Measurements from ENCODE around the gene ADPRHL1.

Gene ADPRHL1

DNA sequence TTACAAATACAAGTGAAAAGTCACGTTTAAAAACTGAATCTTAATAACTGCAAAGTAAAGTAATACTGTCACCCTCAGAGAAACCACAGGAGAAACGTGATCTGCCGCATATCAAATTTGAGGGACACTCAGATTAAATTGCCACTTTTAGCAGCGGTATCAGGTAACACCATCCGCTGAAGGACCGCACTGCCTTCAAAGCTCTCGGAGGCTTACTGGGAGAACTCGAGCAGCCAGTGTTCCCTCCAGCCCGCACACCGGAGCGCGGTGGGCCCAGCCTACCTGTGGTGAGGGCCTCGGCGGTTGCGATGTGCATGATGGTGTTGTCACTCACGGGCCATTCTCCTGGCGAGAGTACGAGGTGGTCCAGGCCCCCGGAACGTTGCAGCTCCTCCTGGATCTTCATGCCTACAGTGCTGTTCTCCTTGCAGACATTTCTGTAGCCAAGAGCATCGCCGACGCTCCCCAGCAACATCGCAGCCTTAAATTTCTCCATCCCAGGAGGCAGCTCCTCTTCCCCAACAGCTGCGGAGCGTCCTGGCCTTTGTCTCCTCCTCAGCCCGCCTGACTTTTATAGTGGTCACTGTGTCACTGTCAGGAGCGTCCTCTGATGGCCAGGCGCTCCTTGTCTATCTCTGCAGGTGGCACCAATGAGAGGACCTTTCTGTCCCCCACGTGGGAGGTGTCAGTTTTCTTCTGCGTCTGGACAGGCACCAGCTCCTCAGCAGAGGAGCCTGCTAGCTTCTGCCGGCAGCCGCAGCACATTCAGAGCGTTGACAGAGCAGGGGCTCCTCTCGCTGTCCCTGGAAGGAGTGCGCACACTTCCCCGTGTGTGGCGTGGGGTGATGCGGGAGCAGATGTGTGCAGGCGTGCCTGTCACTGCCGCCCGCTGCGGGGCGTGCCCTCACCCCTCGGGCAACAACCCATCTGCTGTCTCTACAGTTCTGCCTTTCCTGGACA lies at the start of gene ADPRHL1:
Gene ADPRHL1, minus strand, starts transcription at position 547 of the 960 bp plus-strand sequence. Its CDS starts 51 bp downstream, at position 496.
- DNase-seq = no peak

DNA sequence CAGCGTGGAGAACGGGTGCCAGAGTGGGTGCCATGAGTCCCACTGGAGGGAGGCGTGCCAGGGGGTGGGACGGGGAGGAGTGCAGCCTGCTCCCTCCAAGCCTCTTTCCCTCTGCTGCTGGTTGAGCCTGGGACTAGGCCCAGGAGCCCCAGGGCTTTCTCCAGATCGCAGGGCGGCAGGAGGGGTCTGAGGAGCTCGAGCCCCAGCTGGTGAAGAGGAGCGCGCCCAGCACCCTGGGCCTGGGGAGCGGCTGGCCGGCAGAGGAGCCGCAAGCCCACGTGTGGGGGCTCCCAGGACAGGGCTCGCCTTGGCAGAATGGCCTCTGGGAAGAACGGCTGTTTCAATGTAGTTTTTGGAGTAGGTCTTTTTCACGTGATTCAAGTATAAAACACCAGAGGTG lies 49.4 kb upstream of the ADPRHL1 start:
- no peak for DNase-seq

DNA sequence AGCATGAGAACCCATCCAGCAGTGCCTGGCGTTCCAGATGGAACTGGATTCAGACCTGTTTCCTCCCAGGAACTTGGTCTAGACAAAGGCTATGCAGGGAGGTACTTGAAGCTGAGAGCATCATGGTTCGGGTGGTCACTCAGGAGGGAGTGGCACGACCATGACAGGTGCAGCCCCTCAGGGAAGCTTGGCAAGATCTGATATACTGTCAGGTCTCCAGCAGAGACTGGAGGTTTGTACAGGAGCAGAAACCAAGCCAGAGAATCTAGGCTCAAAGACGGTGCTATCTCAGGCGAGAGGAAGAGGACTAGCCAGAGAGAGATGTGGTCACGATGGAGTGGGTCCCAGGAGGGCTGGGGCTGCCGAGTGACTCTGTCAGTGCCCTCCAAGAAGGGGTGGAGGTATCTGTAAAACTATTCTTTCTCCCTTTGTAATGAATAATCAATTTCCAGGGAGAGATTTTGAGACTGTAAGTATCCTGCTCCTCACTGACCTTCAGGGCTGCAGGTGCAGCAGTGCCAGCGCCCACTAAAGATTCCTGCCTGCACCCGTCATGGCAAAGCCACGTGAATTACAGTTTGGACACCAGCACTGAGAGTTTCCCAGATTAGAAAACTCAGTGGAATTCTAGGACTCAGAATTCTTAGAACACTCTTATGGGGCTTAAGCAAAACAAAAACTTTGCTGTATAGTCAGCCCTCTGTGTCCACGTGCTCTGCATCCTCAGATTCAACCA lies 47.4 kb upstream of the ADPRHL1 start:
- DNase-seq = no peak

DNA sequence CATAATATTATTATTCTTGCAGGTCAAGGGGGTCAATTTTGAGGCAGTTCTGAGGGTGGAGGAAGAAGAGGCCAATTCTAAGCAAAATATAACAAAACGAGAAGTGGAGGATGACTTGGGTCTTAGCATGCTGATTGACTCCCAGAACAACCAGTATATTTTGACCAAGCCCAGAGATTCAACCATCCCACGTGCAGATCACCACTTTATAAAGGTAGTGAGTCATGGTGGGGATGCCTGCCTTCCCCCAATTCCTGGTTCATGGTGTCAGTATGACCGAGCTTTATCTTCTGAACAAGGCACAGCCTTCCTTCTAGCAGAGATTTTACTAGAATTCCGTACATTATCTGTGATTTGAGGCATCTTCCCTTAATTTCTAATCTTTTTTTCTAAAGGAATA lies 46.6 kb upstream of the ADPRHL1 start:
- no peak for DNase-seq

DNA sequence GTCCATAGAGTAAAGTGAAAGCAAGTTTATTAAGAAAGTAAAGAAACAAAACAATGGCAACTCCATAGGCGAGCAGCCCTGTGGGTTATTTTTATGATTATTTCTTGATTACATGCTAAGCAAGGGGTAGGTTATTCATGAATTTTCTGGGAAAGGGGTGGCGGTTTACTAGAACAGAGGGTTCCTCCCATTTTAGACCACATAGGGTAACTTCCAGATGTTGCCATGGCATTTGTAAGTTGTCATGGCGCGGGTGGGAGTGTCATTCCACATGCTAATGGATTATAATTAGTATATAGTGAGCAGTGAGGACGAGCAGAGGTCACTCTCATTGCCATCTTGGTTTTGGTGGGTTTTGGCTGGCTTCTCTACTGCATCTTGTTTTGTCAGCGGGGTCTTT lies 45.6 kb upstream of the ADPRHL1 start:
- DNase-seq = no peak

DNA sequence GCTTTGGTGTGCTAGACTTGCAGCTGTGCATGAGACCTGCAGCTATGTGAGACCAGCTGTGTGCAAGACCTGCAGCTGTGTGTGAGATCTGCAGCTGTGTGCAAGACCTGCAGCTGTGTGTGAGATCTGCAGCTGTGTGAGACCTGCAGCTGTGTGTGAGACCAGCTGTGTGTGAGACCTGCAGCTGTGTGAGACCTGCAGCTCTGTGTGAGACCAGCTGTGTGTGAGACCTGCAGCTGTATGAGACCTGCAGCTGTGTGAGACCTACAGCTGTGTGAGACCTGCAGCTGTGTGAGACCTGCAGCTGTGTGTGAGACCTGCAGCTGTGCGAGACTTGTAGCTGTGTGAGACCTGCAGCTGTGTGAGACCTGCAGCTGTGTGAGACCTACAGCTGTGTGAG lies 43.9 kb upstream of the ADPRHL1 start:
- DNase-seq = no peak

DNA sequence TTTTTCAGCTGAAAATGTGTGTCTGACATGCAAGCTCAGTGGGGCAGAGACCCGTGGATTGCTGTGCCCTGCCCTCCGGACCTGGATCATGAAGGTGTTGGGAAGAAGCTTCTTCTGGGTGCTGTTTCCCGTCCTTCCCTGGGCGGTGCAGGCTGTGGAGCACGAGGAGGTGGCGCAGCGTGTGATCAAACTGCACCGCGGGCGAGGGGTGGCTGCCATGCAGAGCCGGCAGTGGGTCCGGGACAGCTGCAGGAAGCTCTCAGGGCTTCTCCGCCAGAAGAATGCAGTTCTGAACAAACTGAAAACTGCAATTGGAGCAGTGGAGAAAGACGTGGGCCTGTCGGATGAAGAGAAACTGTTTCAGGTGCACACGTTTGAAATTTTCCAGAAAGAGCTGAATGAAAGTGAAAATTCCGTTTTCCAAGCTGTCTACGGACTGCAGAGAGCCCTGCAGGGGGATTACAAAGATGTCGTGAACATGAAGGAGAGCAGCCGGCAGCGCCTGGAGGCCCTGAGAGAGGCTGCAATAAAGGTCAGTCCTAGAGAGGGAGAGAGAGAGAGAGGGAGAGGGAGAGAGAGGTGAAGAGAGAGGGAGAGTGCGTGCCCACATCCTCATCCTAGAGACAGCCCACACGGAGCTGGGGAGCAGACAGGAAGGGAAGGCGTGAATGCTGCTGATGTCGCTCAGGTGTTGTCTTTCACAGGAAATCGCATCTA lies 42.4 kb upstream of the ADPRHL1 start:
- no peak for DNase-seq

DNA sequence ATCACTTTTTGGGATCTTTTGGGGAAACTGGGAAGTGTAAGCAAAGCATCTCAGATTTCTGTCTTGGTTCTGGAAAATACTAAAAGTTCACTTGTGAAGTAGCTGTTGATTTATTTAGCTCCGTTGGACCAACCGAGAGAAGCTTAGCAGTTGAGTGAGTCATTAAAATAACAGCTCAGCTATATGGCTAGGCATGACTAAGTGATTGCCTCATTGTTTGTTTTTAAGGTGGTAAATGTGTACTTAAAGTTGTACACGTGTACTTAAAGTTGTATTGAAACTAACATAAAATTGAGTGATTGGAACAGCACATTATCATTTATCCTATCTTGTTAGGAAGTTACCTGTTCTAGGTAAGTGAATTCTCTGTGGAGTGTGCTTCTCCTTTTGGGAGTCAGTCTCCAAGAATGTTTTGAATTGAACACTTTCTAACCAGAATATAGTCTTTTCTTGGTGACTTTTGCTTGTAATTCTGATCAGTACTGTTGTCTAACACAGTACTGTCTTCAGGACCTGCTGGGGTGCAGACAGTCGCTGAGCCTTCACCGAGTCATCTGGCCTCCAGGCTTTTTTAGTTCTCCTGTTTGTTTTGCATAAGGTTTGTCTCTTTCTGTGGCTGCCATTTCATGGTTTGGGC lies 40.1 kb upstream of the ADPRHL1 start:
- peak; percentile 86 for DNase-seq

DNA sequence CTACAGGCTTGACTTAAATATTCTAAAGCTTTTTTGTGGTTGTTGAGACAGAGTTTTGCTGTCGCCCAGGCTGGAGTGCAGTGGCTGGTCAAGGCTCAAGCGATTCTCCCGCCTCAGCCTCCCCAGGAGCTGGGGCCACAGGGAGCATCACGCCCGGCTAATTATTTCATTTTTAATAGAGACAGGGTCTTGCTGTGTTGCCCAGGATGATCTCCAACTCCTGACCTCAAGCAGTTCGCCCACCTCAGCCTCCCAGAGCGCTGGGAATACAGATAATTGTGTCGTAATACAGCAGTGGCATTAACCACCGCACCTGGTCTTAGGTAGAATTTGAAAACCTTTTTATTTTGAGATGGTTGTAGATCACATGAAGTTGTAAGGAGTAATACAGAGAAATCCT lies 38.7 kb upstream of the ADPRHL1 start:
- no peak for DNase-seq

DNA sequence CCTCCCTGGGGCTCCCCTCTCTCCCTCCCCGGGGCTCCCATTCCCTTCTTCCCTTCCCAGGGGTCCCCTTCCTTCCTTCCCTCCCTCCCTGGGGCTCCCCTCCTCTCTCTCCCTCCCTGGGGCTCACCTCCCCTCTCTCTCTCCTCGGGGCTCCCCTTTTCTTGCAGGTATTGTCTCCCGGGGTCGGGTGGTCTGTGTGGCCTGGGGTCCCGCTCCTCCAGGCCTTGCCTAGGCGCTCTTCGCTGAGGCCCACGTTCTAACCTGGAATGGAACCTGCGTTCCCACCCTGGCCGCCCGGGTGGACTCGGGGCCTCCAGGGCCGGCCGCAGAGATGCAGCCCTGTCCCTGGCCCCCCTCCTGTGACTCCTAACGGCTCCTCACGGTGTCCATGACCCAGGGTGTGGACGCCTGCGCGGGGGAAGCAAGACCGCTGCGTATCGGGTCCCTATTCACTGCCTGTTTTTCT lies 38.2 kb upstream of the ADPRHL1 start:
- no peak for DNase-seq

DNA sequence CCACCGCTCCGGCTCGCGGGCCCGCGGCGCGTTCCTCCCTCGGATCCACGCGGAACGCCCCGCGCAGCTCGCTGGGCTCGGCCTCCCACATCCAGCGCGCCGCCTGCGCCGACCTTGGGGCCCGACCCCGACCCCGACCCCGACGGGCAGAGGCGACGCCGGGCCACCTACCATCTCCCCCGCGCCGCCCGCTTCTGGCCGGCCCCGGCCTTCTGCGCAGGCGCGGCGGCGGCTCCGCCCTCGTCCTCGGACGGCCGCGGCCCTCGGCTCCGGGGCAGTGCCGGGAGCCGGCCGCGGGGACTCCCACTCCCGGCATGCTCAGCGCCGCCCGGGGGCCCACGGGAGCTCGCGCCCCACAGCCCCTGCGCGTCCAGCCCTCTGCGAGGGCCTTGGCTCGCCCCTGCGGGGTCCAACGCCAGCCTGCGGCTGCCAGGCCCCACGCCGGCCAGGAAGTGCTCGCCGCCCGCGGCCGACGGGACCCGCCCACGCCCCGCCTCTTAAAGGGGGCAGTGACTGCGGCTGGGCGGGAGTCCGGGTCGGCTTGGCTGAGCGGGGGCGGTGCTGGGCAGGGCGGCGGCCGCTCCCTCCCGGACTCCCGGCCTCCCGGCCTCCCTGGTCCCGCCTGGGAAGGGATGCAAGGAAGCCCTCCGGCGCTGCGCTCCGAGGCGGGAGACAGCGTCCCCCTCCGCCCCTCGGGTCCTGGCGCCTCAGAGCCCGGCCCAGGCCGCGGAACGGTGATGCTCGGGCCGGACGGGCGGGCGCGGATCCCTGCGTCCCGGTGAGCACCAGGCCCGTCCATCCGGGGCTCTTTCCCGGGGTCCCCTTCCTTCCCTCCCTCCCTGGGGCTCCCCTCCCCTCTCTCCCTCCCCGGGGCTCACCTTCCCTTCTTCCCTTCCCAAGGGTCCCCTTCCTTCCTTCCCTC lies 37.5 kb upstream of the ADPRHL1 start, which contains the start of gene DCUN1D2:
Gene DCUN1D2, minus strand, starts transcription at position 216 of the 922 bp plus-strand sequence. Its CDS starts 42 bp downstream, at position 174.
- peak; percentile 83 for DNase-seq

DNA sequence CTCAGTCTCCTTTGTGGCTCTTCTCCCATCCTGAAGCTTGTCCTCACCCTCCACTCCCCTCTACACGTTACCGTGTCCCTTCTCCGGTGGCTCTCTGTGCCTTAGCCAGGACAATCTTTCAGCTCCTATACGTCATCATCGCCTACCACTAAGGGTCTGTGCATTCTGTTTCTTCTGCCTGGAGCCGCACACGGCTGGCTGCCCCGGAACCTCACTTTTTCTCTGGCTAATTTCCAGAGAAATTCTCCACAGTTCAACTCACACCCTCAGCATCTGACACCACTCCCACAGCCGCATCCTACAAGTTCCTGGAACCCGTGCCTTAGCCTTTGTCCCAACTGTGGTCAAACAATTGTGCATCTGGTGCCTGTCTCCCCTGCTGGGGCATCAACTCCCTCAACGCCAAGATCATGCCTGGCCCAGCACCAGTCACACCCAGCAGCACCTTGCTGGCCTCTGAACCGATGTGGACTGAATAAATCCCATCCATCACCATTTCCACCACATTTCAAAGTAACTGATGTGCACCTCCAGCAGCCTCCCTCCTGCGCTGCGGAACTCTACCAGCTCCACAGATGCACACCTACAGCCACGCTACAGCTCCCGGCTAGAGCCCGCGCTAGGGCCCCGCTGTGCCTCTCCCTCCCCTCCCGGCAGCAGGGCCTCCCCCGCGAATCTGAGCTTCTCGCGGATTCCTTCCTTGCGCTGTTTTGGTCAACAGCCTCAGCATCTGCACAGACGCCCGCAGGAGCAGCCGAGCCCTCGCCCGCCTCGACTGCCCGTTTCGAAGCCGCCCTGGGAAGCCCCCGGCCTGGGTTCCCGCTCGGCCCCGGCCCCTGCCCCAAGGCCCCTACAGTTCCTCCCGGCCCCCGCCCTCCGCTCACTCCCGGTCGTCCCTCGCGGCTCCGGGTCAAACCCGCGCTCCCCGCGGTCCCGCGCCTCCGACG lies 36.5 kb upstream of the ADPRHL1 start:
- DNase-seq = no peak

DNA sequence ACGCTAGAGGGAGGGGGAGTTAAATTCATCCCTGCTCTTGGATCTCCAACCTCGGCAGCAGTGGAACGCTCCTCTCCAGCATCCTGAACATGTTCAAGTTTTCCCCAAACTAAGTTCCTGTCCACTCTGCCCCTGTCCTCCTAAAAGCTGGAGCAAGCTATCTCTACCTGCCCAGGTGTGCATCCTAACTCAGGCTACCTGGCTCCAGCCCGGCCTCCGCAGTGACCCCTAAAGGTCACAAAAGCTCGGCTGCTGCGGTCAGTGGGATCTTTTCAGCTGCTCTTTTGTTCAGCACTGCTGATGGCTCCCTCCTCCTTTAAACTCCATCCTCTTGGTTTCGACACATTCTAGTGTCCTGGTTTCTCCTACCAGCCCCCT lies 35.9 kb upstream of the ADPRHL1 start:
- DNase-seq = no peak

DNA sequence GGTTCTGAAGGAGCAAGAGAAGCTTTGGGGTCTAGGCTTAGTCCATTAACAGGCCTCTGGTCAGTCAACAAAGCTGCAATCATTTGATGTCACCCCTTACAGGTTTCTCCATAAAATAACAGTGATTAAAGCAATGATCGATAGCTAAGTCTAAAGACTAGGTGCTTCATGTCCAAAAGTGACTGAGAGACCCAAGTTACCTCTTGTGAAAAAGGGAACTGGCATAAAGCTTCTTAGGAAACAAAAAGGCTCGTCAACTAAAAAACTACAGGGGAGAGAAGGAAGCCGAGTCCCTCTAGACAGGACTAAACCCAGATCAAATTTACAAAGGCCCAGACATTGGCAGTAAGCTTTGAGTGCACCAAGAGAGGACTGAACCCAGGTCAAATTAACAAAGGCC lies 35.0 kb upstream of the ADPRHL1 start:
- no peak for DNase-seq

DNA sequence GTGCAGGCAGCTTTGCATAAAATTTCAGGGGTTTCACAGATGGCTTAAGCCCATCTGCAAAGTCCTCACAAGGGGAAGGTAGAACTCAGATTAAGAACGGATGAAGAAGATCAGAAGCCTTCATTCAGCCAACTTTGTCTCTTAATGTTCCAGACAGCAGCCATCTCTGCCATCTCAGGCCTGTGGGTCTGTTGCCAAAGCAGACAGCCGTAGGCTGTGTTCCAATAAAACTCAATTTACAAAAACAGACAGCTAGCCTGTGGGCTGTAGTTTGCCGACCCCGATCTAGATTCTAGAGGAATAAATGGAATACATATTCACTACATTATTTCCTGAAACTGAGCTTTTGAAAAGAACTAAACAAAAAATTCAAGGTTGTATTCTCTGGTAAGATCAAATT lies 33.4 kb upstream of the ADPRHL1 start:
- no peak for DNase-seq

DNA sequence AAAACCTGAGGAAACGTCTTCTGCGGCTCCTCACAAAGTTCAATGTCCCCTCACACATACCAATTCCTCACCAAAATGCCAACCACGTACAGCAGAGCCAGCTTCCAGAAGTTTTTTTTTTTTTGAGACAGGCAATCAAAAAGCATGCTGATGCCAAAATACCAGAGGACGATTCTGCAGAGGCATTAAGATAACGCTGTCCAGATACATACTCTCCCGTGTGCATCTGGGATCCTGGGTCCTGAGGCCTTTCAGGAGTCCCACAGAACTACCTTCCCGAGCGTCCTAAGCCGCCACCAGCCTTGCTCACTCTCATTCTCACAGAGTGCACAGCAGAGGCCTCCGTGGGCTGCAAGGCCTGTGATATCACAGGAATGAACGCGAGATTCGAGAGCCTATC lies 32.3 kb upstream of the ADPRHL1 start:
- no peak for DNase-seq

DNA sequence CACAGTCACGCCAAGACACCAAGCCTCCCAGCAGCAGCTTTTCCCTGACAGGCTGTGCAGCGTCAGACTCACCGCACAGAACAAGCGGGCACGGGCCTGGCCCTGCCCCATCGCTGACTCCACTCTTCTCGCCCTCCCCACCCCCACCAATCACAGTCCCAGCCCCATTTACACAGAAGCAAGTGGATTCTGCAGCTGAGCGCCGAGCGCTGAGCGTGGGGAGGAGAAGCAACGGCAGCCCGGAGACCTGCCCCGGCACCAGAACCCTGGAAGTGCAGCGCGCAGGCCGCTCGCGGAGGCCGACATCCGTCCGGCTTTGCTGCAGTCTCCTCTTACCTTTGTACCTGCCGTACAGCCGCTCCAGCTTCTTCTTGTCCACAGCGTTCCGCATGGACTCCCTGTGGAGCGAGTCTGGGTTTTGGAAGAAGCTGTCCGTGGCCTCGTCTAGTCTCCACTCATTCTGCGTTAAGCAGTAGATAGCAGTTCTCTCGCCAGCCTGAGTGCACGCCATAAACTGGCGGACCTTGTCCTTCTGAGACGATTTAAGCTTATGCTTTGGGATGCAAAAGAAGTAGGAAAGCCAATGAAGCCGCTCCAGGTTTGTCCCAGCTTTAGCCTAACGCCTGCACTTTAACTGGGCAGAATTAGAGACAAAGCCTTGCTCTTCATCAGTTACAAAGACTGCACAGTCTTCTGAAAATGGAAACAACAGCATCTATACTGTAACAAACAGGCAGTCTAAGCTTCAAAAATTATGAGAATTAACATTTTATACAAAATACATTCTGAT lies 30.4 kb upstream of the ADPRHL1 start:
- DNase-seq = no peak

DNA sequence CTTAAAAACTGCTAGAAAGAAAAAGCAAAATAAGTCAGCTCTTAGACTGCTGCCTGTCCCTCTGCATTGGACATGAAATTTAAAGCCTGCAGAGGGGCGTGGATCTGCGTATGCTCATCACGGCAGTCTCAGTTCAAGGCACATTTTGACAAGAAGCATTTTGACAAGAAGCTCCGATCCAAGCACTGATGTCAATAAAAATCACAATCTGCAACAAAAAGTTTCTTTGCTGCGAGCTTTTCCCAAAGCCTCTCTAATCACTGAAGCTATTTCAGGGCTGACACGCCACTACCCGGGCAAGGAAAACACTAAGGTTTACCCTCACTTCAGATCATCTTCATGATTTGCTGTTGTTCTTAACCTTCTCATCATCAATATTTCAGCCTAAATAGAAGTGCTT lies 29.8 kb upstream of the ADPRHL1 start:
- DNase-seq = no peak

DNA sequence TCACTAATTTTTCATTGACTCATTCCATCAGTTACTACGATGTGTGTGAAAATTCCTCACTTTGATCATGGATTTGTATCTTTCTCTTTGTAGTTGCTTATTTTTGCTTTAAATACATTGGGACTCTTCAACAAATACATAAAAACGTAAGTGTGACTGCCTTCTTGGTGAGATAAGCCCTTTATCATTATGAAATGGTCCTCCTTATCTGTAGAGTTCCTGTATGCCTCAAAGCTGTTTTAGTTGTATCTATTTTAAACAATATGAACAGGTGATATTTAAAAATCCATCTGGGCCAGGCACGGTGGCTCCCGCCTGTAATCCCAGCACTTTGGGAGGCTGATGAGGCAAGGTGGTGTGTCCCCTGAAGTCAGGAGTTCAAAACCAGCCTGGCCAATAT lies 25.9 kb upstream of the ADPRHL1 start:
- DNase-seq = no peak

DNA sequence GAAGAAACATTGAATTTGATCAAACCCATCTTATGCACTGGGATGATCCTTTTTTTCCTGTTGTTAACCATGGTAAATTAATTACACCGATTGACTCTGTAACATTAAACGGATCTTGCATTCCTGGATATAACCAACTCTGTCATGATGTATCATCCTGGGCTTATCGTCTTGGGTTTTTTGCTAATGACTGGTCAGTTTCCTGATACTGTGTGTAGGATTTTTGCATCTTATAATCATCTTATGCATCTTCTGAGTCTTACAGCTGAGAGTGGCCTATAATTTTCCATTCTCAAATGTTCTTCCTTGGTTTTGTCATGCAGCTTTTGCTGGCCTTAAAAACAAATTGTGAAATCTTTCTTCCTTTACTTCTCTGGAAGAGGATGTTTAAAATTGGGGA lies 24.4 kb upstream of the ADPRHL1 start:
- no peak for DNase-seq
